ELF-1 (cell line): ENCODE data around the gene COL20A1.
A peak's percentile ranks its signal among the peaks of the same experiment; 100 is the strongest.
"Not testable (repeated sequence)": the region's sequence is repeated elsewhere in the genome, so short reads cannot be mapped to it uniquely, and the experiment has no call there.

ENCODE experiments used
- DNase-seq: peaks from one replicate; pipeline ENCODE4 v3.0.0-alpha.2; 2016; ENCODE audit warnings: low read depth, low spot score

The COL20A1 gene

GRCh38 chr20:63374504-63374903 lies 81.5 kb downstream of the COL20A1 start:
- DNase-seq, result no peak

DNA sequence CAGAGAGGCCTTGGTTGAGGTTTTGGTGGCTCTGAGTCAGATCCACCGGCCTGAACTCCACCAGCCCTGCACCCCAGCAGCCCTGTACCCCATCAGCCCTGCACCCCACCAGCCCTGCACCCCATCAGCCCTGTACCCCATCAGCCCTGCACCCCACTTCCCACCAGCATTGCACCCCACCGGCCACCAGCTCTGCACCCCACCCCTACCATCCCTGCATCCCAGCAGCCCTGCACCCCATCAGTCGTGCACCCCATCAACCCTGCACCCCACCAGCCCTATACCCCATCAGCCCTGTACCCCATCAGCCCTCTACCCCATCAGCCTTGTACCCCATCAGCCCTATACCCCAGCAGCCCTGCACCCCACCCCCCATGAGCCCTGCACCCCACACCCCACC lies 82.5 kb downstream of the COL20A1 start:
- no peak for DNase-seq

- DNase-seq, result no peak
Observed at GRCh38 chr20:63376283-63377250, 83.6 kb downstream of the COL20A1 start.

DNA sequence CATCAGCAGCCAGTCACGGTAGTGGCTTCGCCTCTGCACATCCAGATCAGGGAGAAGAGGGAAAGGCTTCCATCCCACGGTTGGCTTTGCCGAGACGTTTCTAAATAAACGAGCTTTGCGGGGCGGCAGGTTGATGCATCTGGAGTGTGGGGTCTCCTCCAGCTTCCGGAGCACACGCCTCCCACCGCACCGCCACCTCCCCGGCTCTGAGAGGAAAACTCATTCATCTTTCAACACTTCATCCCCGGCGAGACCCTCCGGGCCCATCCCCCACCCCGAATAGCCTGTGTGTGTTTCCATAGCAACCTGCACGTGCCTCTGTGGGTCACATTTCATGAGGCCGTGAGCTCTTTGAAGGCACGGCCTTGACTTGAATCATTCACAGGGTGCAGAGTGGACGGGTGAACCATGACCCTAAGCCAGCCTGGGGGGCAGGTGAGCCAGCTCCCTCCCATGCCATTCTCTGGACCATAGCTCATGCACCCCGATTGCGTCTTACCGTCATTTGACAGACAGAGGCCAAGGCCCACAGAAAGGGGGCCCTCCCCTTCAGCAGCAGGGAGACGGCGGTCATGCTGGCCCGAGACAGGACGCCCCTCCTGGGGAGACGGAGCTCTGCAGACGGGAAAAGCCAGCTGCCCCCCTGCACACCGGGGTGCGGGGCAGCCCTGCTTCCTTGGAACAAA lies 84.4 kb downstream of the COL20A1 start:
- DNase-seq, result peak; percentile 52

GRCh38 chr20:63377951-63378381 lies 85.0 kb downstream of the COL20A1 start:
- no peak for DNase-seq

- no peak for DNase-seq
Observed at GRCh38 chr20:63378626-63379025, 85.6 kb downstream of the COL20A1 start.

GRCh38 chr20:63379296-63379695 lies 86.3 kb downstream of the COL20A1 start:
- no peak for DNase-seq

- DNase-seq, result not testable (repeated sequence)
Observed at GRCh38 chr20:63379872-63380271, 86.9 kb downstream of the COL20A1 start.

DNA sequence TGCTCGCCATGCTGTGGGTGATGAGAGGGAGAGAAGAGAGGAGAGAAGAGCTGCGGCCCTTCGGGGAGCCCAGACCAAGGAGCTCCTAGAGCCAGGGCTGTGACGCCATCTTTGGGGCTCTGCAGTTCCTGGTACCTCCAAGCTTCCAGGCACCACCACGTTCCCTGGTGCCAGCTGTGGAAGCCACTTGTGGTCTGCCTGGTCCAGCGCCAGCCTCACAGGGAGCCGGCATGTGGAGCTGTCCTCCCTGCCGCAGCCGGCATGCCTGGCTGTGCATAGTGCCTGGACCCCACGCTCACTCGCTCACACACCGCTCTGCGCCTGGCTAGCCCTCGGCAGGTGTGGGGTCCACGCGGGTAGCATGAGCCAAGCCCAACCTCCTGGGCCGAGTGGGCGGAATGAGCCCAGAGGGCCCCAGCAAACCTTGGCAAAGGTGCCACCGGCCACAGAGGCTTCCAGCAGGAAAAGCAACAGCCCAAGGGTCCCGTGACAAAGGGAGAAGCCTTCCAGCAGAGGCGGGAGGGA lies 87.4 kb downstream of the COL20A1 start:
- DNase-seq, result no peak

DNA sequence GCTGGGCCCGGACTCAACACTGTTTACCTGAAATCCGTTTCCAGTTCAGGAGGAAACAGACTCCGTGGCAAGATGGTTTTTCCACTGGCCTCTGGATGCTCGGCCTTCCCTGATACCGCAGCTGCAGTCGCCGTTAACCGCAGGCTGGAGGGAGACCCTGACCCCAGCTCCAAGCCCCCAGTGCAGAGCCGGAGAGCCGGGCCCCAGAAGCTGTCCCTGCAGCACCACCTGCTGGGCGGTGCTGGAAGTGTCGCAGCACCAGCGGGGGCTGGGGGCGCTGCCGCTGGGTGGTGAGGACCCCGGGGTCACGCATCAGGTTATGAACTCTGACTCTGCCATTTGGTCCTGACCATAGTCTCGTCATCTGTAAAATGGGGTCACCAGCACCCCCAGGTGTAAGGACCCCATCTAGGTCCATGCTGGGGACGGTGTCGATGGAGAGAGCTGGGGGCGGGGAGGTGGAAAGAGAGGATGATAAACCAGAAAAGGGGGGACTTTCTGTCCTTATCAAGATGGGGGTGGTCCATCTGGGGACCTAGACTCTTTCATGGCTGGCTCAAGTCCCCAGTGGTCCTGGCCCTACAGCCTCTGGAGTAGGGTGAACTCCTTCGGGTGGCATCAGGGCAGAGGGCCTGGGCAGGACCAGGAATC lies 88.9 kb downstream of the COL20A1 start:
- DNase-seq, result peak; percentile 71

DNA sequence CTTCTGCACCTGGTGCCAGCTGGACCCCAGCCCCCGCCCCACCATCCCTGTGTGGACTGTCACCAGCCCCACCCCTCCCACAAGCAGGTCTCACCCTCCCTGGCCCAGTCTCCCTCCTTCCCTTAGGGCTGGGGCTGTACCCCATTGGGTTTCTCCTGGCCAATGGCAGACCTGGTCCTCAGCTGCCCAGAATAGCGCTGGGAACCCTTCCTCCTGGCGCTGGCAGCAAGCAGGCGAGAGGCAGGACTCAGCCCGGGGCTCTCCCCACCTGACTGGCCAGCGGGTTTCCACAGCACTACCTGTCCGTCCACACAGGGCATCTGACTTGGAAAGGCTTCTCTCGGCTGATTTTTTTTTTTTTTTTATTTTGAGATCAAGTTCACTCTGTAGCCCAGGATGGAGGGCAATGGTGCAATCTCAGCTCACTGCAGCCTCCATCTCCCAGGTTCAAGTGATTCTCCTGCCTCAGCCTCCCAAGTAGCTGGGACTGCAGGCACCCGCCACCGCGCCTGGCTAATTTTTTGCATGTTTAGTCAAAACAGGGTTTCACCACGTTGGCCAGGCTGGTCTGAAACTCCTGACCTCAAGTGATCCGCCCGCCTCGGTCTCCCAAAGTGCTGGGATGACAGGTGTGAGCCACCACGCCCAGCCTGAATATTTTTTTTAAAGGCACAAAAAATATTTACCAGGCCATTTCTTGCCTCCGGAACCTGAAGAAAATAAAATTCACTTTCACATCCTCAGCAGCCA lies 89.7 kb downstream of the COL20A1 start:
- DNase-seq, result no peak

DNA sequence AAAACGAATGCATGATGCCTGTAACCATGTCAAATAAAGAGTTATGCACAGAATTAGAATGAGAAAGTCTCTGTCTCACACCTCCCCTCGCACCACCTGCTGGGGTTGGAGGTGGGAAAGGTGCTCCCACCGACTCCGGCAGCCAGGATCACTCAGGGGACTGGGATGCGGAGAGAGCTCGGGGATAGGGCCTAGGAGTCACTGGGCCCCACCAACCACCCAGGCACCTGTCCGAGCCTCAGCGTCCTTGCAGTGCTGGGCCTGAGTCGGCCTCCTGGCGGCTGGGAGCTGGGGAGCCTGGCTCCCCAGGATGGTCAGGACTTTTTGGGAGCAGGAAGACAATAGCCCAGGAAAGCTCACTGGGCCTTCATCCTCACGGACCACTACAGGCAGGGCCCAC lies 90.6 kb downstream of the COL20A1 start:
- no peak for DNase-seq

GRCh38 chr20:63384336-63384735 lies 91.3 kb downstream of the COL20A1 start:
- no peak for DNase-seq
